CD14-positive monocyte (primary cell): ENCODE data around the gene PLEKHN1. TPM values are rescaled to one million over a fixed set of nuclear protein-coding genes. Genes with fewer than 3 reads are reported as not detected.

Experiments
- DNase-seq, 3 donors: peaks; one replicate each; pipeline ENCODE4 v3.0.0-alpha.2; 2011 to 2022
- H2AFZ ChIP-seq: 2 replicates; pipeline ENCODE4 v1.6.0; 2012; ENCODE audit warnings: mild to moderate bottlenecking, low read depth, low read length, inconsistent platforms; ENCODE audit not compliant: insufficient read depth, poor library complexity, severe bottlenecking
- H3K27ac ChIP-seq, 2 donors: 1 replicate in 1 of 2; 2 replicates in 1 of 2; pipeline ENCODE4 v1.5.1; 2012 to 2013; ENCODE audit warnings: low read length in 2 of 2, control low read depth in 1 of 2, inconsistent platforms in 1 of 2, low read depth in 1 of 2, mild to moderate bottlenecking in 1 of 2
- H3K27me3 ChIP-seq, 2 donors: one replicate each; pipeline versions ENCODE4 v1.6.0 to v1.6.1; 2011 to 2013; ENCODE audit warnings: low read length in 2 of 2; ENCODE audit not compliant: control insufficient read depth in 2 of 2, insufficient read depth in 2 of 2
- H3K36me3 ChIP-seq, 2 donors: replicated peaks in 1 of 2; 1 replicate in 1 of 2; 2 replicates in 1 of 2; pipeline versions ENCODE4 v1.5.1 to v1.6.1; 2012 to 2013; ENCODE audit warnings: low read length in 2 of 2, control low read depth in 1 of 2, inconsistent platforms in 1 of 2, mild to moderate bottlenecking in 1 of 2; ENCODE audit not compliant: insufficient read depth in 2 of 2, control insufficient read depth in 1 of 2
- H3K4me1 ChIP-seq, 2 donors: 1 replicate in 1 of 2; 2 replicates in 1 of 2; pipeline versions ENCODE4 v1.5.1 to v1.6.1; 2012 to 2013; ENCODE audit warnings: low read length in 2 of 2, control low read depth in 1 of 2, inconsistent platforms in 1 of 2, mild to moderate bottlenecking in 1 of 2, moderate library complexity in 1 of 2; ENCODE audit not compliant: insufficient read depth in 2 of 2, control insufficient read depth in 1 of 2
- H3K4me2 ChIP-seq: replicated peaks from 2 replicates; pipeline ENCODE3; 2012; ENCODE audit warnings: low read length, moderate library complexity, mild to moderate bottlenecking; ENCODE audit not compliant: poor library complexity, severe bottlenecking; ENCODE audit errors: extremely low read depth
- H3K4me3 ChIP-seq, 3 experiments: fragments of 200-600 bp in 1 of 3; sonication (generic) in 1 of 3; replicated peaks in 1 of 3; 1 replicate in 2 of 3; 2 replicates in 1 of 3; pipeline ENCODE4 v1.5.1; 2011 to 2013; ENCODE audit warnings: low read length in 3 of 3, mild to moderate bottlenecking in 3 of 3, control low read depth in 2 of 3, low read depth in 2 of 3, inconsistent platforms in 1 of 3, moderate library complexity in 1 of 3
- H3K79me2 ChIP-seq: 2 replicates; pipeline ENCODE4 v1.6.0; 2012; ENCODE audit warnings: mild to moderate bottlenecking, control low read depth, inconsistent platforms, low read length, moderate library complexity; ENCODE audit not compliant: insufficient read depth
- H3K9ac ChIP-seq: 2 replicates; pipeline ENCODE4 v1.6.0; 2017; ENCODE audit warnings: low read length, mild to moderate bottlenecking; ENCODE audit not compliant: insufficient read depth, poor library complexity, severe bottlenecking
- H3K9me3 ChIP-seq, 2 donors: replicated peaks in 1 of 2; 1 replicate in 1 of 2; 2 replicates in 1 of 2; pipeline versions ENCODE4 v1.5.1 to v1.6.1; 2012 to 2013; ENCODE audit warnings: low read length in 2 of 2, control low read depth in 1 of 2; ENCODE audit not compliant: control insufficient read depth in 1 of 2, insufficient read depth in 1 of 2
- H4K20me1 ChIP-seq: 2 replicates; pipeline ENCODE4 v1.6.0; 2012; ENCODE audit warnings: mild to moderate bottlenecking, low read length, control low read depth, moderate library complexity; ENCODE audit not compliant: insufficient read depth
- H3K27ac Mint-ChIP-seq, 7 donors: one replicate each; pipeline ENCODE4 v1.8.0; 2020; ENCODE audit warnings: mild to moderate bottlenecking in 7 of 7, mixed read lengths in 7 of 7, moderate library complexity in 6 of 7, inconsistent platforms in 2 of 7
- H3K27me3 Mint-ChIP-seq, 3 donors: one replicate each; pipeline ENCODE4 v1.8.0; 2021 to 2022; ENCODE audit warnings: low read depth in 3 of 3, mild to moderate bottlenecking in 3 of 3, mixed read lengths in 3 of 3, moderate library complexity in 3 of 3, inconsistent platforms in 1 of 3
- H3K36me3 Mint-ChIP-seq, 2 donors: one replicate each; pipeline ENCODE4 v1.8.0; 2020; ENCODE audit warnings: mixed read lengths in 2 of 2, inconsistent platforms in 1 of 2, mild to moderate bottlenecking in 1 of 2
- H3K4me1 Mint-ChIP-seq: one replicate; pipeline ENCODE4 v1.8.0; 2020; ENCODE audit warnings: mild to moderate bottlenecking, mixed read lengths
- H3K4me3 Mint-ChIP-seq, 2 donors: one replicate each; pipeline ENCODE4 v1.8.0; 2020; ENCODE audit warnings: mild to moderate bottlenecking in 2 of 2, mixed read lengths in 2 of 2, moderate library complexity in 1 of 2
- H3K9me3 Mint-ChIP-seq, 7 donors: one replicate each; pipeline ENCODE4 v1.8.0; 2020 to 2022; ENCODE audit warnings: mixed read lengths in 7 of 7, mild to moderate bottlenecking in 6 of 7, moderate library complexity in 6 of 7, inconsistent platforms in 2 of 7
- WGBS: methylation state at CpG from one replicate; pipeline ENCODE4 v1.1.5; 2013; ENCODE audit warnings: missing lambda C conversion rate; ENCODE audit not compliant: insufficient coverage; 5-methylcytosine and 5-hydroxymethylcytosine counted together
- intact Hi-C, 2 donors: fragments of 100-400 bp; cut with micrococcal nuclease; formaldehyde crosslinking; loops; one replicate each; pipeline versions ENCODE4 v1.15.0 to v1.15.1; 2023
- polyA plus RNA-seq, 3 donors: library from polyadenylated mRNA; depleted of rRNA in 1 of 3; unstranded in 2 of 3; stranded (reverse) in 1 of 3; fragments of 300-500 nt in 2 of 3; fragments of >200 nt in 1 of 3; fragmentation: Illumina TruSeq in 2 of 3; gene quantifications; 1 replicate in 2 of 3; 2 replicates in 1 of 3; pipeline ENCODE4 v1.2.3, GENCODE V29; 2012 to 2021
- TF ChIP-seq, protein P1 (sequence below): fragments of 200-600 bp; IDR thresholded peaks from one replicate; pipeline ENCODE4 v1.8.0; 2022; ENCODE audit warnings: antibody characterized with exemption, mild to moderate bottlenecking

The PLEKHN1 gene
- polyA plus RNA-seq, 3 donors = 0.21 to 1.5 (median 0.62) TPM

DNA sequence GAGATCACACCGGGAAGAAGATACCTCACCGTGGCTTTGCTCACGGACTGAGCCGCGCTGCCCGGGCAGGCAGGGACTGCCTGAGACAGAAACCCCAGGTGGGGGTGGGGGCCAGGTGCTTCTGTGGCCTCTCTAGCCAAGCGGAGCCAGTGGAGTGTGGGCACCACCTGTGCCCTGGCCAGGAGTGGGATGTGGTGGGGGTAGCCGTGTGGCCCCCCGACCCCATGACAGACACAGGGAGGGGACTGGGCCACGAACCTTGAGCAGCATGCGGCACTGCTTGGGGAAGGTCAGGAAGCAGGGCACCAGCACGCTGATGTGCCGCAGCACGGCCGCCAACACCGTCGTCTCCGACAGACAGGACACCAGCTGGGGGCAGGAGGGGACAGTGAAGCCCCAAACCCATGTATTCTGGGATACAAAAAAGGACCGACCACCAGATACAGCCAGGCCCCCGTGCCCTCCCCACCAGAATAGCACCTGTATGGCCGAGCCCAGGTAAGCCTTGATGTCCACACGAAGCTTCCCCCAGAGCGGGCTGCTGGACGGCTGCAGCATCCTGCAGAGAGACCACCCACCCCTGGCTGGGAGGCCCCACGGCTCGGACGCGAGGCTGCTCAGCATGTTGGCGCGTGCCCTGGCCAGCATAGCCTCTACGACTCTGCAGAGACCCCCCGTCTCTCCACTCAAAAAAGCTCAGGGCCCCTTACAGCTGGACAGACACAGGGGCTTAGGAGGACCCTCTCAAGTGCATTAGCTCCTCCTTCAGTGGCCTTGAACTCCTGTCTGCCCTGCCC lies 12.6 kb upstream of the PLEKHN1 start:
- H3K27me3 Mint-ChIP-seq = peaks cover 0 to 4% (median 0%) of the 10 kb centered on the region in 3 donors
- peaks cover 77 to 85% of the 10 kb centered on the region in 2 donors for H3K36me3 ChIP-seq
- H3K4me1 ChIP-seq = peaks cover 11 to 38% of the 10 kb centered on the region in 2 donors
- 94% methylated on average over 27 of the region's 32 CpGs for WGBS
- H3K4me2 ChIP-seq = no peak overlapping the region
- intact Hi-C loops = no loop called here
- H3K4me1 Mint-ChIP-seq = peaks cover 34% of the 10 kb centered on the region
- no peaks in the 10 kb centered on the region for H3K9me3 Mint-ChIP-seq
- H3K4me3 ChIP-seq = no peak overlapping the region
- H3K27me3 ChIP-seq = no peaks in the 10 kb centered on the region
- DNase-seq = no peak
- H3K36me3 Mint-ChIP-seq = peaks cover 72 to 84% of the 10 kb centered on the region in 2 donors
- no peak overlapping the region for H2AFZ ChIP-seq
- H3K79me2 ChIP-seq = peaks cover 19% of the 10 kb centered on the region
- no peak overlapping the region for H3K9ac ChIP-seq
- H4K20me1 ChIP-seq = peaks cover 51% of the 10 kb centered on the region
- H3K27ac Mint-ChIP-seq = no peak overlapping the region
- no peak overlapping the region for H3K27ac ChIP-seq
- no peak overlapping the region for H3K4me3 Mint-ChIP-seq
- TF ChIP-seq, protein P1, sequence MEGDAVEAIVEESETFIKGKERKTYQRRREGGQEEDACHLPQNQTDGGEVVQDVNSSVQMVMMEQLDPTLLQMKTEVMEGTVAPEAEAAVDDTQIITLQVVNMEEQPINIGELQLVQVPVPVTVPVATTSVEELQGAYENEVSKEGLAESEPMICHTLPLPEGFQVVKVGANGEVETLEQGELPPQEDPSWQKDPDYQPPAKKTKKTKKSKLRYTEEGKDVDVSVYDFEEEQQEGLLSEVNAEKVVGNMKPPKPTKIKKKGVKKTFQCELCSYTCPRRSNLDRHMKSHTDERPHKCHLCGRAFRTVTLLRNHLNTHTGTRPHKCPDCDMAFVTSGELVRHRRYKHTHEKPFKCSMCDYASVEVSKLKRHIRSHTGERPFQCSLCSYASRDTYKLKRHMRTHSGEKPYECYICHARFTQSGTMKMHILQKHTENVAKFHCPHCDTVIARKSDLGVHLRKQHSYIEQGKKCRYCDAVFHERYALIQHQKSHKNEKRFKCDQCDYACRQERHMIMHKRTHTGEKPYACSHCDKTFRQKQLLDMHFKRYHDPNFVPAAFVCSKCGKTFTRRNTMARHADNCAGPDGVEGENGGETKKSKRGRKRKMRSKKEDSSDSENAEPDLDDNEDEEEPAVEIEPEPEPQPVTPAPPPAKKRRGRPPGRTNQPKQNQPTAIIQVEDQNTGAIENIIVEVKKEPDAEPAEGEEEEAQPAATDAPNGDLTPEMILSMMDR = no peak
- H3K9me3 ChIP-seq = no peaks in the 10 kb centered on the region

GRCh38 chr1:954927-955326 lies 11.4 kb upstream of the PLEKHN1 start:
- H3K27ac ChIP-seq = peak overlapping the region in 1 of 2 donors; percentile 51
- Mint-ChIP-seq H3K4me3 (no peak overlapping the region), H3K36me3 (peaks cover 61 to 72% of the 10 kb centered on the region in 2 donors), H3K27me3 (peaks cover under 1 to 7% (median 5%) of the 10 kb centered on the region in 3 donors), H3K4me1 (peaks cover 34% of the 10 kb centered on the region), H3K9me3 (no peaks in the 10 kb centered on the region), H3K27ac (peak overlapping the region in 1 of 7 donors; percentile 77)
- 97% methylated on average over 13 of the region's 13 CpGs for WGBS
- peak overlapping the region; percentile 11 for H3K9ac ChIP-seq
- H3K4me1 ChIP-seq = peaks cover 13 to 47% of the 10 kb centered on the region in 2 donors
- H3K9me3 ChIP-seq = no peaks in the 10 kb centered on the region
- no peaks in the 10 kb centered on the region for H3K27me3 ChIP-seq
- intact Hi-C loops = no loop called here
- H3K4me2 ChIP-seq = peak overlapping the region; percentile 25
- no peak for DNase-seq
- peak overlapping the region in 1 of 3 experiments; percentile 26 for H3K4me3 ChIP-seq
- H2AFZ ChIP-seq = peak overlapping the region; percentile 57
- TF ChIP-seq, protein P1 = no peak
- peaks cover 65 to 73% of the 10 kb centered on the region in 2 donors for H3K36me3 ChIP-seq
- H4K20me1 ChIP-seq = peaks cover 41% of the 10 kb centered on the region
- H3K79me2 ChIP-seq = peaks cover 23% of the 10 kb centered on the region
